ENCODE data around the gene TOX3.

DNA sequence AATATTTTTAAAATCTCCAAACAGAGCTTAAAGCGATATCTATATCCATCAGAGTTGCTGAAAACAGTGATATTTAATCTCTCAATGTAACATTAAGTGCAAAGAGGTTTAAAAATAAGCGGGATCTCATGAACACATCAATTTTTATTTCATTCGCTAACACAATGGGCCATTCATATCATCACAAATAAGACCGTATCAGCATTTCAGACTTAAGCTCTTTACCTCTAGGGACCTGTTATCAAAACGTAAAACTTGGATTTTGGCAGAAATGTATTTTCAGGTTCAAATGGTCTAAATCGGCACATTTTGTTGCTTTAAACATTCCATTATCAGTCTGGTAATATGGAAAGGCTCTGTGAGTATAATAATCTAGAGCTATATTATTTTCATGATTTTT lies 77.9 kb downstream of the TOX3 start:
- TF ChIP-seq EP300 (IDR thresholded peaks at IDR 0.05; ENCODE audit: low read depth) (no peak), POLR2A (IDR thresholded peaks at IDR 0.05) (no peak)
- TF ChIP-seq, protein P1, sequence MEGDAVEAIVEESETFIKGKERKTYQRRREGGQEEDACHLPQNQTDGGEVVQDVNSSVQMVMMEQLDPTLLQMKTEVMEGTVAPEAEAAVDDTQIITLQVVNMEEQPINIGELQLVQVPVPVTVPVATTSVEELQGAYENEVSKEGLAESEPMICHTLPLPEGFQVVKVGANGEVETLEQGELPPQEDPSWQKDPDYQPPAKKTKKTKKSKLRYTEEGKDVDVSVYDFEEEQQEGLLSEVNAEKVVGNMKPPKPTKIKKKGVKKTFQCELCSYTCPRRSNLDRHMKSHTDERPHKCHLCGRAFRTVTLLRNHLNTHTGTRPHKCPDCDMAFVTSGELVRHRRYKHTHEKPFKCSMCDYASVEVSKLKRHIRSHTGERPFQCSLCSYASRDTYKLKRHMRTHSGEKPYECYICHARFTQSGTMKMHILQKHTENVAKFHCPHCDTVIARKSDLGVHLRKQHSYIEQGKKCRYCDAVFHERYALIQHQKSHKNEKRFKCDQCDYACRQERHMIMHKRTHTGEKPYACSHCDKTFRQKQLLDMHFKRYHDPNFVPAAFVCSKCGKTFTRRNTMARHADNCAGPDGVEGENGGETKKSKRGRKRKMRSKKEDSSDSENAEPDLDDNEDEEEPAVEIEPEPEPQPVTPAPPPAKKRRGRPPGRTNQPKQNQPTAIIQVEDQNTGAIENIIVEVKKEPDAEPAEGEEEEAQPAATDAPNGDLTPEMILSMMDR (IDR thresholded peaks at IDR 0.05): no peak
